Transverse colon (tissue), 4 donors: ENCODE measurements around the gene ZSWIM7. TPM values are rescaled to one million over a fixed set of nuclear protein-coding genes. Genes with fewer than 3 reads are reported as not detected.
A peak's percentile ranks its signal among the peaks of the same experiment; 100 is the strongest.
"Not testable (repeated sequence)": the region's sequence is repeated elsewhere in the genome, so short reads cannot be mapped to it uniquely, and the experiment has no call there.

Experiments used
- DNase-seq: peaks from one replicate; pipeline ENCODE4 v3.0.0-alpha.2; 2019
- H3K27ac ChIP-seq, 4 donors: fragments of 200-600 bp; sonication (generic); 2 replicates each; pipeline ENCODE4 v1.5.1; 2016 to 2018; ENCODE audit warnings: inconsistent platforms in 4 of 4
- H3K27me3 ChIP-seq: fragments of 200-600 bp; sonication (generic); 2 replicates; pipeline ENCODE4 v1.5.1; 2017; ENCODE audit warnings: inconsistent platforms
- H3K36me3 ChIP-seq, 4 donors: fragments of 200-600 bp; sonication (generic); 2 replicates each; pipeline ENCODE4 v1.5.1; 2017 to 2019; ENCODE audit warnings: inconsistent platforms in 4 of 4
- H3K4me1 ChIP-seq, 4 donors: fragments of 200-600 bp; sonication (generic); 2 replicates each; pipeline ENCODE4 v1.5.1; 2017 to 2020; ENCODE audit warnings: inconsistent platforms in 4 of 4
- H3K4me3 ChIP-seq, 4 donors: fragments of 200-600 bp; sonication (generic); 1 replicate in 1 of 4; 2 replicates in 3 of 4; pipeline versions ENCODE4 v1.5.1 to v1.6.1; 2017 to 2019; ENCODE audit warnings: inconsistent platforms in 4 of 4
- H3K9me3 ChIP-seq, 2 donors: fragments of 200-600 bp; sonication (generic); 2 replicates each; pipeline ENCODE4 v1.5.1; 2017 to 2019; ENCODE audit warnings: inconsistent platforms in 2 of 2
- CTCF ChIP-seq, 5 experiments: fragments of 200-600 bp in 3 of 5; fragments of 450-650 bp in 2 of 5; sonication (generic) in 3 of 5; IDR thresholded peaks; 1 replicate in 2 of 5; 2 replicates in 3 of 5; pipeline ENCODE4 v1.5.1; 2016 to 2017; ENCODE audit warnings: antibody characterized with exemption in 5 of 5, inconsistent platforms in 3 of 5, mild to moderate bottlenecking in 2 of 5, moderate library complexity in 1 of 5
- EP300 ChIP-seq: sonication (generic); formaldehyde crosslinking; IDR thresholded peaks from one replicate; pipeline ENCODE4 v1.6.1; 2017; ENCODE audit warnings: antibody characterized with exemption, low read depth
- POLR2A ChIP-seq: fragments of 450-650 bp; IDR thresholded peaks from one replicate; pipeline ENCODE4 v1.6.1; 2016; ENCODE audit warnings: antibody characterized with exemption, mild to moderate bottlenecking, moderate library complexity
- POLR2AphosphoS5 ChIP-seq, 3 donors: sonication (generic); formaldehyde crosslinking; IDR thresholded peaks; one replicate each; pipeline ENCODE4 v1.6.1; 2016; ENCODE audit warnings: antibody characterized with exemption in 3 of 3
- WGBS, 2 donors: methylation state at CpG; one replicate each; pipeline ENCODE4 v1.1.5; 2018; ENCODE audit warnings: low coverage in 1 of 2; 5-methylcytosine and 5-hydroxymethylcytosine counted together
- in situ Hi-C, 4 donors: fragments of 200-750 bp; cut with MboI; loops; one replicate each; pipeline versions ENCODE4 v1.15.0 to v1.15.1; 2017; ENCODE audit warnings: low sequenced_read_pairs in 3 of 4, low pct_ligation_motif_present in 1 of 4, low pct_unique_long_range_greater_than_20kb in 1 of 4
- intact Hi-C: fragments of 100-400 bp; cut with DNase I; formaldehyde crosslinking; loops from one replicate; pipeline ENCODE4 v1.15.1; 2023; ENCODE audit warnings: low total_unique reads
- total RNA-seq, 4 donors: library from RNA; depleted of rRNA; stranded (reverse); fragments of >200 nt; gene quantifications; one replicate each; pipeline ENCODE4 v1.1.0, GENCODE V29; 2016

The ZSWIM7 gene
- total RNA-seq, 4 donors from 2014 or later, result 3.6 to 19.5 (median 18.6) TPM

GRCh38 chr17:15981208-15981607, 18.3 kb downstream of the ZSWIM7 start:
- H3K9me3 ChIP-seq, result no peaks in the 10 kb centered on the region
- H3K27ac ChIP-seq, result peak overlapping the region; percentile 64 to 75 (median 69)
- TF ChIP-seq POLR2AphosphoS5 (IDR thresholded peaks at IDR 0.05) (peak in 1 of 3 donors; percentile 20), EP300 (no peak), POLR2A (peak; percentile 21)
- 0 to 26% methylated on average over 2 of the region's 2 CpGs for WGBS, 2 donors
- H3K4me1 ChIP-seq, result peaks cover 0 to 30% (median 9%) of the 10 kb centered on the region in 4 donors
- no peak for DNase-seq
- H3K27me3 ChIP-seq, result no peaks in the 10 kb centered on the region
- peaks cover 0 to 17% (median 7%) of the 10 kb centered on the region in 4 donors for H3K36me3 ChIP-seq
- in situ Hi-C loops (no loop called here), intact Hi-C loops (no loop called here)
- H3K4me3 ChIP-seq, result no peak overlapping the region

GRCh38 chr17:15979013-15979412, 20.5 kb downstream of the ZSWIM7 start:
- in situ Hi-C loops, DNase-seq, H3K27ac ChIP-seq, intact Hi-C loops, H3K4me3 ChIP-seq, H3K27me3 ChIP-seq, H3K9me3 ChIP-seq: not testable (repeated sequence)
- 70% methylated on average over 4 of the region's 4 CpGs; no CpG with 5 or more reads in 1 of the 2 donors for WGBS, 2 donors
- Histone ChIP-seq H3K36me3 (peaks cover 0 to 15% (median 3%) of the 10 kb centered on the region in 4 donors), H3K4me1 (peaks cover 0 to 27% (median 9%) of the 10 kb centered on the region in 4 donors)

GRCh38 chr17:15978606-15979005, 20.9 kb downstream of the ZSWIM7 start:
- peaks cover 0 to 27% (median 9%) of the 10 kb centered on the region in 4 donors for H3K4me1 ChIP-seq
- in situ Hi-C loops (no loop called here), intact Hi-C loops (no loop called here)
- H3K4me3 ChIP-seq, result no peak overlapping the region
- H3K9me3 ChIP-seq, result no peaks in the 10 kb centered on the region
- DNase-seq, result no peak
- H3K27me3 ChIP-seq, result no peaks in the 10 kb centered on the region
- H3K36me3 ChIP-seq, result peaks cover 0 to 15% (median 2%) of the 10 kb centered on the region in 4 donors
- H3K27ac ChIP-seq, result no peak overlapping the region
- TF ChIP-seq EP300 (no peak), CTCF (IDR thresholded peaks at IDR 0.05) (no peak), POLR2AphosphoS5 (IDR thresholded peaks at IDR 0.05) (no peak), POLR2A (no peak)
- WGBS, 2 donors, result 79 to 93% methylated on average over 1 of the region's 1 CpG

GRCh38 chr17:15977894-15978293, 21.6 kb downstream of the ZSWIM7 start:
- Histone ChIP-seq H3K4me3 (no peak overlapping the region), H3K27ac (no peak overlapping the region), H3K27me3 (no peaks in the 10 kb centered on the region), H3K4me1 (peaks cover 0 to 27% (median 9%) of the 10 kb centered on the region in 4 donors), H3K9me3 (no peaks in the 10 kb centered on the region), H3K36me3 (peaks cover 0 to 15% (median 2%) of the 10 kb centered on the region in 4 donors)
- in situ Hi-C loops, result no loop called here
- intact Hi-C loops, result no loop called here
- 88 to 100% methylated on average over 2 of the region's 2 CpGs for WGBS, 2 donors
- no peak for DNase-seq
- TF ChIP-seq POLR2A (no peak), EP300 (no peak), CTCF (IDR thresholded peaks at IDR 0.05) (no peak), POLR2AphosphoS5 (IDR thresholded peaks at IDR 0.05) (no peak)

GRCh38 chr17:15973834-15974233, 25.7 kb downstream of the ZSWIM7 start:
- Histone ChIP-seq H3K27me3 (no peaks in the 10 kb centered on the region), H3K27ac (no peak overlapping the region), H3K9me3 (no peaks in the 10 kb centered on the region), H3K4me1 (no peaks in the 10 kb centered on the region), H3K4me3 (no peak overlapping the region), H3K36me3 (peaks cover 0 to 15% (median 2%) of the 10 kb centered on the region in 4 donors)
- WGBS, 2 donors, result 83 to 86% methylated on average over 5 to 6 of the region's 6 CpGs
- in situ Hi-C loops, result no loop called here
- TF ChIP-seq POLR2A (no peak), CTCF (IDR thresholded peaks at IDR 0.05) (no peak)
- no peak for DNase-seq
- intact Hi-C loops, result no loop called here
